Thoracic aorta (tissue), 2 donors: Measurements from ENCODE around the gene SPSB4. TPM values are rescaled to one million over a fixed set of nuclear protein-coding genes. Genes with fewer than 3 reads are reported as not detected.

Experiments used
- ATAC-seq: fragments of 150-250 bp; one replicate; pipeline ENCODE4 v1.8.0; 2017; ENCODE audit warnings: low read depth; ENCODE audit not compliant: insufficient number of reproducible peaks, low FRiP score
- DNase-seq: peaks from one replicate; pipeline ENCODE4 v3.0.0-alpha.2; 2020; ENCODE audit warnings: low spot score
- H3K27ac ChIP-seq, 2 donors: fragments of 200-600 bp; sonication (generic); 1 replicate in 1 of 2; 2 replicates in 1 of 2; pipeline ENCODE4 v1.5.1; 2016; ENCODE audit warnings: mild to moderate bottlenecking in 2 of 2, moderate library complexity in 2 of 2
- H3K27me3 ChIP-seq: fragments of 200-600 bp; sonication (generic); replicated peaks from 2 replicates; pipeline ENCODE4 v1.6.0; 2016; ENCODE audit warnings: mild to moderate bottlenecking; ENCODE audit not compliant: insufficient read depth
- H3K36me3 ChIP-seq: fragments of 200-600 bp; sonication (generic); one replicate; pipeline ENCODE4 v1.5.1; 2016
- H3K4me1 ChIP-seq, 2 donors: fragments of 200-600 bp; sonication (generic); 1 replicate in 1 of 2; 2 replicates in 1 of 2; pipeline versions ENCODE4 v1.5.1 to v1.6.0; 2016; ENCODE audit warnings: low read depth in 2 of 2, mild to moderate bottlenecking in 1 of 2; ENCODE audit not compliant: control insufficient read depth in 1 of 2
- H3K4me3 ChIP-seq: fragments of 200-600 bp; sonication (generic); 2 replicates; pipeline ENCODE4 v1.5.1; 2016; ENCODE audit warnings: mild to moderate bottlenecking
- H3K9me3 ChIP-seq: fragments of 200-600 bp; sonication (generic); 2 replicates; pipeline ENCODE4 v1.5.1; 2016
- CTCF ChIP-seq: fragments of 200-600 bp; sonication (generic); IDR thresholded peaks from one replicate; pipeline ENCODE4 v1.5.1; 2019; ENCODE audit warnings: antibody characterized with exemption
- total RNA-seq, 2 donors: library from RNA; depleted of rRNA; stranded (reverse); fragments of >200 nt; gene quantifications; one replicate each; pipeline versions ENCODE4 v1.1.0 to v1.2.3, GENCODE V29; 2016

Gene SPSB4
- total RNA-seq, 2 donors from 2014 or later: 0.41 to 1.1 TPM

- DNase-seq: no peak
- TF ChIP-seq CTCF: no peak
- Histone ChIP-seq H3K4me1 (no peaks in the 10 kb centered on the region), H3K9me3 (no peaks in the 10 kb centered on the region), H3K27ac (no peak overlapping the region), H3K36me3 (no peaks in the 10 kb centered on the region), H3K4me3 (no peak overlapping the region), H3K27me3 (no peaks in the 10 kb centered on the region)
- no peak for ATAC-seq
Measured at GRCh38 chr3:141181819-141182218, 130.7 kb downstream of the SPSB4 start.

GRCh38 chr3:141183606-141184005, 132.5 kb downstream of the SPSB4 start:
- H3K4me3 ChIP-seq: no peak overlapping the region
- H3K27me3 ChIP-seq: no peaks in the 10 kb centered on the region
- TF ChIP-seq CTCF: no peak
- no peak overlapping the region for H3K27ac ChIP-seq
- H3K4me1 ChIP-seq: no peaks in the 10 kb centered on the region
- no peaks in the 10 kb centered on the region for H3K36me3 ChIP-seq
- no peaks in the 10 kb centered on the region for H3K9me3 ChIP-seq
- no peak for DNase-seq
- no peak for ATAC-seq

- no peaks in the 10 kb centered on the region for H3K36me3 ChIP-seq
- H3K27ac ChIP-seq: no peak overlapping the region
- no peaks in the 10 kb centered on the region for H3K9me3 ChIP-seq
- DNase-seq (no peak), ATAC-seq (no peak)
- no peak for TF ChIP-seq CTCF
- H3K4me1 ChIP-seq: no peaks in the 10 kb centered on the region
- no peaks in the 10 kb centered on the region for H3K27me3 ChIP-seq
- H3K4me3 ChIP-seq: no peak overlapping the region
Measured at GRCh38 chr3:141184430-141184829, 133.3 kb downstream of the SPSB4 start.

- no peaks in the 10 kb centered on the region for H3K4me1 ChIP-seq
- DNase-seq (no peak), ATAC-seq (no peak)
- H3K27ac ChIP-seq: no peak overlapping the region
- H3K4me3 ChIP-seq: no peak overlapping the region
- TF ChIP-seq CTCF: no peak
- no peaks in the 10 kb centered on the region for H3K27me3 ChIP-seq
- no peaks in the 10 kb centered on the region for H3K36me3 ChIP-seq
- H3K9me3 ChIP-seq: no peaks in the 10 kb centered on the region
Measured at GRCh38 chr3:141191097-141191749, 140.1 kb downstream of the SPSB4 start.

GRCh38 chr3:141192345-141192744, 141.2 kb downstream of the SPSB4 start:
- H3K4me3 ChIP-seq: no peak overlapping the region
- no peak overlapping the region for H3K27ac ChIP-seq
- no peaks in the 10 kb centered on the region for H3K27me3 ChIP-seq
- no peaks in the 10 kb centered on the region for H3K9me3 ChIP-seq
- ATAC-seq (peak; percentile 95), DNase-seq (peak; percentile 95)
- H3K4me1 ChIP-seq: no peaks in the 10 kb centered on the region
- no peaks in the 10 kb centered on the region for H3K36me3 ChIP-seq
- TF ChIP-seq CTCF: peak; percentile 98
